Immature natural killer cell (primary cell): ENCODE results near the gene MRPL54. TPM values are rescaled to one million over a fixed set of nuclear protein-coding genes. Genes with fewer than 3 reads are reported as not detected.
A peak's percentile ranks its signal among the peaks of the same experiment; 100 is the strongest.

Experiments
- DNase-seq, 3 donors: peaks; one replicate each; pipeline ENCODE4 v3.0.0; 2022; ENCODE audit warnings: mixed read lengths in 1 of 3
- H3K27ac Mint-ChIP-seq, 6 donors: one replicate each; pipeline ENCODE4 v1.8.0; 2020; ENCODE audit warnings: mixed read lengths in 6 of 6, mild to moderate bottlenecking in 5 of 6, inconsistent platforms in 4 of 6, moderate library complexity in 3 of 6
- H3K27me3 Mint-ChIP-seq, 3 donors: one replicate each; pipeline ENCODE4 v1.8.0; 2020 to 2021; ENCODE audit warnings: low read depth in 3 of 3, mild to moderate bottlenecking in 3 of 3, mixed read lengths in 3 of 3, moderate library complexity in 3 of 3, inconsistent platforms in 1 of 3
- H3K36me3 Mint-ChIP-seq, 3 donors: one replicate each; pipeline ENCODE4 v1.8.0; 2020; ENCODE audit warnings: mixed read lengths in 3 of 3, inconsistent platforms in 2 of 3, mild to moderate bottlenecking in 2 of 3
- H3K4me1 Mint-ChIP-seq, 2 donors: one replicate each; pipeline ENCODE4 v1.8.0; 2020; ENCODE audit warnings: inconsistent platforms in 2 of 2, mild to moderate bottlenecking in 2 of 2, mixed read lengths in 2 of 2, moderate library complexity in 1 of 2
- H3K4me3 Mint-ChIP-seq, 5 donors: one replicate each; pipeline ENCODE4 v1.8.0; 2020; ENCODE audit warnings: mild to moderate bottlenecking in 5 of 5, mixed read lengths in 5 of 5, inconsistent platforms in 3 of 5, moderate library complexity in 3 of 5
- H3K9me3 Mint-ChIP-seq, 6 donors: one replicate each; pipeline ENCODE4 v1.8.0; 2020; ENCODE audit warnings: mild to moderate bottlenecking in 6 of 6, mixed read lengths in 6 of 6, inconsistent platforms in 4 of 6, moderate library complexity in 3 of 6
- polyA plus RNA-seq, 3 donors: library from polyadenylated mRNA; unstranded; fragments of 300-500 nt; fragmentation: Illumina TruSeq; gene quantifications; one replicate each; pipeline ENCODE4 v1.2.3, GENCODE V29; 2021

Gene MRPL54
- polyA plus RNA-seq, 3 donors from 2014 or later, result 116 to 167 (median 122) TPM

DNA sequence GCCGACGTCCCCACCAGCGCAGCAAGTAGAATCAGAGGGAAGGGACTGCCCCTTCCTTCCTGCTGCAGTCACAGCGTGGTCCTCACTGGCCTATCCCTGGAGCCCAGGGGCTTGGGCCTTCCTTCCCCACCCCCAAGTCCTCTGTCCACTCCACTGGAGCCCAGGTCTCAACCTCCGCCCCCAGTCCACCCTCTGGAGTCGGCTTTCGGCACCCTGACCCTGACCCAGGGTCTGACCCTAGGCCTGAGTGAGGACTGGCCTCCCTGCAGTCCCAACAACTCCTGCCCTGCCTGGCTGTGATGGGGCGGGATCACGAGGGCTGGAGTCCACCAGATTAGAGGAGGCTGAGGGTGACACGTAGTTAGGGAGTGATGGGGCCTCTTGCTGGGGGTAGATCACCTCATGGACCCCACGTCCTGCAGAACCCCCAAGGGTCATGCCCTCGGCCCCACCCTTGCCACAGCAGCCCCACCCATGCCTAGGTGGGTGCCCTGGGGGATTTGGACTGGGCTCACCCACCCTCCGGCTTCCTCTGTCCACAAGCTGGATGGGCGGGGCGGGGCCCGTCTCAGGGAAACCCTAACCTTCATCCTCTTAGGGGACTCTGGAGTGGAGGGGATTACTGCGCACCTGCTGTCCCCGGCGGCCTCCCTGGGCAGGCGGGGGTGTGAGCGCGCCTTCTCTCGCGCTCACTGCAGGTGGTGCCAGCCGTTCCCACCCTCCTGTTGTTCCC is 5.7 kb downstream of the MRPL54 start:
- peaks cover 0 to 2% (median 2%) of the 10 kb centered on the region in 3 donors for H3K27me3 Mint-ChIP-seq
- H3K9me3 Mint-ChIP-seq, result no peaks in the 10 kb centered on the region
- peaks cover 3 to 7% of the 10 kb centered on the region in 2 donors for H3K4me1 Mint-ChIP-seq
- peaks cover 0 to 4% (median 4%) of the 10 kb centered on the region in 3 donors for H3K36me3 Mint-ChIP-seq
- no peak overlapping the region for H3K27ac Mint-ChIP-seq
- no peak for DNase-seq
- H3K4me3 Mint-ChIP-seq, result no peak overlapping the region

GRCh38 chr19:3768748-3769099 is 6.2 kb downstream of the MRPL54 start:
- peaks cover 0 to 4% (median 4%) of the 10 kb centered on the region in 3 donors for H3K36me3 Mint-ChIP-seq
- peak overlapping the region in 1 of 6 donors; percentile 0 for H3K27ac Mint-ChIP-seq
- peaks cover 2 to 4% of the 10 kb centered on the region in 2 donors for H3K4me1 Mint-ChIP-seq
- peaks cover 0 to 2% (median 0%) of the 10 kb centered on the region in 3 donors for H3K27me3 Mint-ChIP-seq
- DNase-seq, result no peak
- no peak overlapping the region for H3K4me3 Mint-ChIP-seq
- no peaks in the 10 kb centered on the region for H3K9me3 Mint-ChIP-seq

DNA sequence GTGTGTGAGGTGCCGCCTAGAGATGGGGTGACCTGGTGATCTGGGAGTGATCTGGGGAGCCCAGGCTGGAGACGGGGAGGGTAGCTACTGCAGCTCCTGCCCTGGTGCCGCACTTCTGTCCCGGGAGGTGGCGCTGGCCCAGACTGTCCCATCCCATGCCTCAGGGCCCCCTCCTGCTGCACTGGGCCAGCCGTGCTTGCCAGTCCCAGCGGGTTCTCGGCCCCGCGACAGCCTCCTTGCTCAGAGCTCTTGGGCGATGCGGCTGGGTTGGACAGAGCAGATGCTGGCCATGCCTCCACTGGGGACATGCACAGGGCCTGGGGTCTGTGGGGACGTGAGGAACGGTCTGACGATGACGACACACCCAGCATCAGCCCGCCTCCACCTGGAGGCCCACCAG is 7.0 kb downstream of the MRPL54 start:
- Mint-ChIP-seq H3K9me3 (no peaks in the 10 kb centered on the region), H3K27ac (no peak overlapping the region), H3K27me3 (peaks cover 0 to 2% (median 0%) of the 10 kb centered on the region in 3 donors), H3K4me3 (no peak overlapping the region), H3K4me1 (peaks cover 6 to 10% of the 10 kb centered on the region in 2 donors), H3K36me3 (peaks cover 3 to 4% (median 4%) of the 10 kb centered on the region in 3 donors)
- no peak for DNase-seq

- peaks cover 4% of the 10 kb centered on the region in 3 donors for H3K36me3 Mint-ChIP-seq
- H3K4me3 Mint-ChIP-seq, result no peak overlapping the region
- H3K27ac Mint-ChIP-seq, result no peak overlapping the region
- no peaks in the 10 kb centered on the region for H3K9me3 Mint-ChIP-seq
- peaks cover 0 to 2% (median 0%) of the 10 kb centered on the region in 3 donors for H3K27me3 Mint-ChIP-seq
- H3K4me1 Mint-ChIP-seq, result peaks cover 6 to 14% of the 10 kb centered on the region in 2 donors
- no peak for DNase-seq
Observed at GRCh38 chr19:3770136-3770999, 7.9 kb downstream of the MRPL54 start.

DNA sequence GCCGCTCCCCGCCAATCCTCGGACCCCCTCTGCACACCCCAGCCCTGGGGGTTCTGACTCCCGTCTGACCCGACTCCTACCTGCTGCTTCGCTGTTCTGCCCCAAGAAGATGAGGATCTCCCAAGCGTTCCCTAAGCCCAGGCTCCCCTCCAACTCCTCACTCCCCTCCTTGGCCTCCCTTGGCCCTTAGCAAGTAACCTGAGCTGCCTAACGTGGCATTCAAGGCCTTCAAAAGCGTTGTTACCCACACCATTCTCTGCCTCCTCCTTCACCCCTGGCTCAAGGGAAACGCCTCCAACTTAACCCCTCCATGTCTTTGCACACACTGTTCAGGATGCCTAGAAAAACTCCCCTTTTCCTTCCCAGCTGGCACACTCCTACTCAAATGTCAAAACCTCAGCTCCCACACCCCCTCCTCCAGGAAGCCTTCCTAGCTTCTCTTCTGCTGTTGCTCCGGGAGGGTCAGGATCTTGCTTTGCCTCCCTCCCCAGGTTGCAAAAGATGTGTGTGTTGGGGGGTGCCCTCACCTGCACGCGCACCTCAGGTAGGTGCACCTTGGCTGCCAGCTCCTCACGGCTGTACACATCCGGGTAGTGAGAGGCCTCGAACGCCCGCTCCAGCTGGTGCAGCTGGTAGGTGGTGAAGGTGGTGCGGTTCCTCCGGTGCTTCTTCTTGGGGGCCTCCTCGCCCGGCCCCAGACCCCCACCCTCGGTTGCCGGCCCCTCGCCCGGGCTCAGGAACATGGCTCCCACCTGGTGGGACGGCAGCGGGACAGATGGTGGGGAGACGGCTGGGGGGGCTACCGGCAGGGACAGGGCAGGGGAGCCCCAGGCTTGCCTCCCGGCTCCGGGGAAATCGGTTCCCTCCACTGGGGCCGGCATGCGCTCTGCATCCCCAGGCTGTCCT is 8.8 kb downstream of the MRPL54 start:
- Mint-ChIP-seq H3K9me3 (no peaks in the 10 kb centered on the region), H3K27ac (peak overlapping the region in 1 of 6 donors; percentile 41), H3K27me3 (peaks cover 0 to 2% (median 0%) of the 10 kb centered on the region in 3 donors), H3K36me3 (peaks cover 3 to 4% (median 4%) of the 10 kb centered on the region in 3 donors), H3K4me1 (peaks cover 7 to 14% of the 10 kb centered on the region in 2 donors), H3K4me3 (no peak overlapping the region)
- DNase-seq, result no peak

DNA sequence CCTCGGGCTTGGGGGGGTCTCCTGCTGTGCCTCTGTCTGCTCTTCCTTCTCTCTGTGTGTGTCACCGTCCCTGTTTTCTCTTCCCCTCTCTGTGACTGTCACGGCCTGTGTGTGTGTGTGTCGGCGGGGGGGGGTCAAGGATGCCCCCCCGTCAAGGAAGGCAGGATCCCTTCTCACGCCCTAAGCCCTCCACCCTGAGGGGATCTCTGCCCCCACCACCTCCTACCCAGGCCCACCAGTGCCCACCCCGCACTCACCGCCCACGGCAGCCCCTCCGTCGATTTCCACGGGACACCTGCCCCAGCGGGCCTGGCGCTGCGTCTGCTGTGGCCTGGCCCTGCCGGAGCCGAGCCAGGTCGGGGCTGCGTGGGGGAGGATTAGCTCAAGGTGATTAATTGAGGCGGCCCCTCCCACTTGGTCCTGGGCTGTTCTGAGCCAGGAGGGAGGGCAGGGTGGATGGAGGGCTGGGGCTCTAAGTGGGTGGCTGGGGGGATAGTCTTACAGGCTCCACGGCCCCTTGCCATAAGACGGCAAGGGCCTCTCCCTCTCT is 9.5 kb downstream of the MRPL54 start, which contains the start of gene RAX2:
Gene RAX2, minus strand, starts transcription at position 323 of the 550 bp plus-strand sequence. CDS start 486 bp downstream, outside the sequence.
- H3K36me3 Mint-ChIP-seq, result peaks cover 0 to 4% (median 4%) of the 10 kb centered on the region in 3 donors
- H3K4me3 Mint-ChIP-seq, result no peak within 1 kb of the TSS
- no peak for DNase-seq
- H3K27ac Mint-ChIP-seq, result peak within 1 kb of the TSS in 1 of 6 donors; percentile 41
- H3K4me1 Mint-ChIP-seq, result peaks cover 5 to 14% of the 10 kb centered on the region in 2 donors
- H3K9me3 Mint-ChIP-seq, result no peaks in the 10 kb centered on the region
- H3K27me3 Mint-ChIP-seq, result no peaks in the 10 kb centered on the region

- no peaks in the 10 kb centered on the region for H3K9me3 Mint-ChIP-seq
- no peak for DNase-seq
- no peaks in the 10 kb centered on the region for H3K27me3 Mint-ChIP-seq
- peaks cover 0 to 4% (median under 1%) of the 10 kb centered on the region in 3 donors for H3K36me3 Mint-ChIP-seq
- peak overlapping the region in 3 of 6 donors; percentile 23 to 73 (median 72) for H3K27ac Mint-ChIP-seq
- no peak overlapping the region for H3K4me3 Mint-ChIP-seq
- H3K4me1 Mint-ChIP-seq, result peaks cover 5 to 14% of the 10 kb centered on the region in 2 donors
Observed at GRCh38 chr19:3773814-3774515, 11.5 kb downstream of the MRPL54 start.

DNA sequence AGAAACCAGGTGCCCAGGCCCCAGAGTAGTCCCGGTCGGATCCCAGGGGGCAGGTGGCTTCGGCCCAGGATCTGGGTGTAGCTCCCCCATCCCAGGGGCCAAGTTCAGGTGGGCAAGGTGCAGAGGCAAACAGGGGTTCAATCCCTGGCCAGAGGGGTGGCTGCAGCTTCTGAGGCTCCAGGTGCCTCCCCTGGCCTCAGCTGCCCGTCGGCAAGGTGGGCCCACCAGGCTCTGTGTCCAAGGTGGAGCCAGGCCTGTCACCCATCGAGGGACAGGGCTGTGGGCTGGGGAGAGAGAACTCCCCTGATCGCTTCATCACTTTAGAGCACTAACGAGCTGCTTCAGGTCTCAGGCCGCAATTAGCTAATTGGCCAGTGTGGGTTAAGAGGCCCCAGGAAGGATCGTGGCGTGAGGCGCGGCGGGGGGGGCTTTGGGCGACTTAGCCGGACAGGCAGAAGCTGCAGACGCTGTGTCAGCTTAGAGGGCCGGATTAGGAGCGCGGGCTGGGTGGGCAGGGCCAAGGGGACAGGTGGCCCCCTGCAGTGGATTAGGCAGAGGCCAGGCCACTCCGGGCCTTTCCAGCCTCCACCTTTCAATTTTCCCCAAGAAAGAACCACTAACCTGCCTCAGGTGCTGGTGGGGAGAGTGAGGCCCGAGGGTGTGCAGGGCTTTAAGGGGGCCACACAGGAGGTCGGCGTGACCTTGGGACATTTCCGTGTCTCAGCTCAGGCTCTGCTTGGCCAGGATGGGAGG is 12.3 kb downstream of the MRPL54 start:
- Mint-ChIP-seq H3K27me3 (no peaks in the 10 kb centered on the region), H3K9me3 (no peaks in the 10 kb centered on the region), H3K36me3 (peaks cover 0 to 4% (median 0%) of the 10 kb centered on the region in 3 donors), H3K4me1 (peaks cover 5 to 14% of the 10 kb centered on the region in 2 donors), H3K27ac (peak overlapping the region in 2 of 6 donors; percentile 53 to 73), H3K4me3 (no peak overlapping the region)
- no peak for DNase-seq

- no peak overlapping the region for H3K4me3 Mint-ChIP-seq
- H3K4me1 Mint-ChIP-seq, result peaks cover 5 to 14% of the 10 kb centered on the region in 2 donors
- no peaks in the 10 kb centered on the region for H3K9me3 Mint-ChIP-seq
- no peak for DNase-seq
- no peaks in the 10 kb centered on the region for H3K27me3 Mint-ChIP-seq
- peaks cover 0 to 4% (median 0%) of the 10 kb centered on the region in 3 donors for H3K36me3 Mint-ChIP-seq
- H3K27ac Mint-ChIP-seq, result no peak overlapping the region
Observed at GRCh38 chr19:3775374-3775711, 12.9 kb downstream of the MRPL54 start.

GRCh38 chr19:3775831-3776230 is 13.3 kb downstream of the MRPL54 start:
- Mint-ChIP-seq H3K27ac (no peak overlapping the region), H3K4me1 (peaks cover 6 to 15% of the 10 kb centered on the region in 2 donors), H3K36me3 (peaks cover under 1 to 5% (median 1%) of the 10 kb centered on the region in 3 donors), H3K4me3 (no peak overlapping the region), H3K27me3 (peaks cover 0 to 2% (median 0%) of the 10 kb centered on the region in 3 donors), H3K9me3 (peaks cover 0 to under 1% (median 0%) of the 10 kb centered on the region in 6 donors)
- no peak for DNase-seq

GRCh38 chr19:3776479-3777040 is 14.1 kb downstream of the MRPL54 start:
- H3K4me3 Mint-ChIP-seq, result no peak overlapping the region
- H3K27ac Mint-ChIP-seq, result peak overlapping the region in 2 of 6 donors; percentile 68 to 84
- peaks cover 0 to 7% (median 0%) of the 10 kb centered on the region in 6 donors for H3K9me3 Mint-ChIP-seq
- H3K27me3 Mint-ChIP-seq, result peaks cover 0 to 3% (median 0%) of the 10 kb centered on the region in 3 donors
- peaks cover 8 to 12% (median 9%) of the 10 kb centered on the region in 3 donors for H3K36me3 Mint-ChIP-seq
- no peak for DNase-seq
- peaks cover 13 to 23% of the 10 kb centered on the region in 2 donors for H3K4me1 Mint-ChIP-seq
